ENCODE measurements around the gene TMEM72. TPM values are rescaled to one million over a fixed set of nuclear protein-coding genes. Genes with fewer than 3 reads are reported as not detected.

Gene TMEM72
- total RNA-seq, 1 donor from 2014 or later = not detected

- Histone ChIP-seq H3K4me3 (ENCODE audit: low read depth, low read length) (no peak overlapping the region), H3K27me3 (ENCODE audit: control insufficient read depth, insufficient read depth, low read length) (no peaks in the 10 kb centered on the region), H3K36me3 (ENCODE audit: control insufficient read depth, insufficient read depth, low read length) (no peaks in the 10 kb centered on the region)
- TF ChIP-seq, protein P1, sequence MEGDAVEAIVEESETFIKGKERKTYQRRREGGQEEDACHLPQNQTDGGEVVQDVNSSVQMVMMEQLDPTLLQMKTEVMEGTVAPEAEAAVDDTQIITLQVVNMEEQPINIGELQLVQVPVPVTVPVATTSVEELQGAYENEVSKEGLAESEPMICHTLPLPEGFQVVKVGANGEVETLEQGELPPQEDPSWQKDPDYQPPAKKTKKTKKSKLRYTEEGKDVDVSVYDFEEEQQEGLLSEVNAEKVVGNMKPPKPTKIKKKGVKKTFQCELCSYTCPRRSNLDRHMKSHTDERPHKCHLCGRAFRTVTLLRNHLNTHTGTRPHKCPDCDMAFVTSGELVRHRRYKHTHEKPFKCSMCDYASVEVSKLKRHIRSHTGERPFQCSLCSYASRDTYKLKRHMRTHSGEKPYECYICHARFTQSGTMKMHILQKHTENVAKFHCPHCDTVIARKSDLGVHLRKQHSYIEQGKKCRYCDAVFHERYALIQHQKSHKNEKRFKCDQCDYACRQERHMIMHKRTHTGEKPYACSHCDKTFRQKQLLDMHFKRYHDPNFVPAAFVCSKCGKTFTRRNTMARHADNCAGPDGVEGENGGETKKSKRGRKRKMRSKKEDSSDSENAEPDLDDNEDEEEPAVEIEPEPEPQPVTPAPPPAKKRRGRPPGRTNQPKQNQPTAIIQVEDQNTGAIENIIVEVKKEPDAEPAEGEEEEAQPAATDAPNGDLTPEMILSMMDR (IDR thresholded peaks at IDR 0.05; ENCODE audit: insufficient read depth, low read length, poor library complexity, severe bottlenecking) = no peak
- DNase-seq (ENCODE audit: low read depth) = no peak
These were observed 18.5 kb downstream of the TMEM72 start for GRCh38 chr10:44929356-44930255.

GRCh38 chr10:44930904-44931620, 19.9 kb downstream of the TMEM72 start:
- Histone ChIP-seq H3K27me3 (ENCODE audit: control insufficient read depth, insufficient read depth, low read length) (no peaks in the 10 kb centered on the region), H3K36me3 (ENCODE audit: control insufficient read depth, insufficient read depth, low read length) (no peaks in the 10 kb centered on the region), H3K4me3 (ENCODE audit: low read depth, low read length) (no peak overlapping the region)
- TF ChIP-seq, protein P1 (IDR thresholded peaks at IDR 0.05; ENCODE audit: insufficient read depth, low read length, poor library complexity, severe bottlenecking) = no peak
- DNase-seq (ENCODE audit: low read depth) = no peak

DNA sequence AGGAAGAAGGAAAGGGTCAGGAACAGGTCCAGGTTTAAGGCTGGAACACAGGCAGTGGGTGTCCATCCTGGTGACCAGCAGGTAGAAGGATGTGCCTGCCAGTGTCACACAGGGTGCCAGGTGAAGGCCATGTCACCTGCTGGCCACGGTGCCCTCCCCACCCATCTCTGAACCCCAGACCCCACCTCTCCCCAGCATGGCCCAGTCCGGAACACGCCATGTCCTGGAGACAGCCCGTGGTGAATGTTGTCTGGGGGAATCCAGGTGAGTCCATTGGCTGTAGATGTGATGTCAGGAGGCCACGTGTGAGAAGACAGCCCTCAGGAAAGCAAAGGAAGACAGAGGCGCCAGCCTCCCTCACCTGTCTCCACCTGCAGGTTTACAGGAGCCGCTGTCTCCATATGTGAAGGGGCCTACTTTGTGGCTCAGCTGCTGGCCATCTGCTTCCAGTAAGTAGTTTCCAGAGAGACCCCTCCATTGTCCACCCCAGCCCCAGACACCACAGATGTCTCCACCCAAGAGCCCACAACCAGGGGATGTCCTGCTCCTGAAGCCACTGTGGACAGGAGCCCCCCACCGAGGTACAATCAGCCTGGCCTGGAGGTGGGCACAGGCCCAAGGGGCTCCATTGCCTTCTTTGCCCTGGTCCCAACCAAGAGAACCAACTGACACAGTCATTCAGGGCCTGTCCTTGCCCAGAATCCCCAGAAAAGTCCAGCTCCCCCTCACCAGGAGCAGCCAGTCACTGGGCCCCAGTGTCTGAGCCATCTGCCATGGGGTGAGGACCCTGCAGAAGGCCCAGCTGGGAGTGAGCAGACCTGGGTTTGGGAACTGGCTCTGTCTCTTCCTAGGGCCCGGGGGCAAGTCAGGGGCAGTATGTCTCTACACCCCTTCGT, 20.7 kb downstream of the TMEM72 start:
- no peaks in the 10 kb centered on the region for H3K27me3 ChIP-seq (ENCODE audit: control insufficient read depth, insufficient read depth, low read length)
- no peaks in the 10 kb centered on the region for H3K36me3 ChIP-seq (ENCODE audit: control insufficient read depth, insufficient read depth, low read length)
- TF ChIP-seq, protein P1 (IDR thresholded peaks at IDR 0.05; ENCODE audit: insufficient read depth, low read length, poor library complexity, severe bottlenecking) = no peak
- H3K4me3 ChIP-seq (ENCODE audit: low read depth, low read length) = no peak overlapping the region
- DNase-seq (ENCODE audit: low read depth) = no peak

DNA sequence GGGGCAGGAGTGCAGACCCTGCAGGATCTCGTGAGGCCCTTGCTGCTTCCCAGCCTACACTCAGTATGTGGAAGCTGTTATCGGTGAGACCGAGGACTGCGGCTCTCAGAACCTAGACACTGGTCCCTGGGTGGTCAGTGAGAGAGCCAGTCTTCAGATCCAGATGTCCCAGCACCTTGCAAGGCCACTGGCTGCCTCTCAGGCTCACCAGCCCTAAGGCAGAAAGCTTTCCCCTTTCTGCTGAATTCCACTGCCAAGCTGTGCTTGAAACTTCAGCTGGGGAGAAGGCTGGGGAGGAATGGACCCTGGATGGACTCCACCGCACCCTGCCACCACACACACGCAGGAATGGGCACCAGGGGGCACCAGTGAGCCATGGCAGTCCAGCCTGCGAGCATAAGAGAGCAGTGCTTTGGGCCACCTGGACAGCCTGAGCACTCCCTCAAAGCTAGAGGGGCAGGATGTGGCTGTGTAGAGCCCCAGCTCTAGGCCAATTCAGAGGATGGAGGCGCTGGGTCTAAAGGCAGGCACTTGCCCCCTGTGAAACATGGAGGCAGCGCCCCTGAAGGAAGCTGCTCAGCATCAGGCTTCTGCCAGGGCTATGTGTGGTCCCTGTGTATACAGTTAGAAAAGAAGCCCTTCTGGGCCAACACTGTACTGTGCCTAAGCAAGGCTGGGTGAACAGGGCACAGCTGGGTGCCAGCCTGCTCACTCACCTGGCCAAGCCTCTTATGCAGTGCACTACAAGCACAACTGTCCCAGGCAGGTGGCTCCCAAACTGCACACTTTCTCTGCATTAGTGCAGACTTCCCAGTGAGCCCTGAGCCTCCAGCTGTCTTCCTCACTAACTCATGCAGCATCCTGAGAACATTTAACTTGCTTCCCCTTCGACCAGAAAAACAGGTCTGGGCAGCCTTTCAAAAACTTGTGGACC, 21.6 kb downstream of the TMEM72 start:
- TF ChIP-seq, protein P1 (IDR thresholded peaks at IDR 0.05; ENCODE audit: insufficient read depth, low read length, poor library complexity, severe bottlenecking) = peak; percentile 99
- Histone ChIP-seq H3K4me3 (ENCODE audit: low read depth, low read length) (no peak overlapping the region), H3K36me3 (ENCODE audit: control insufficient read depth, insufficient read depth, low read length) (no peaks in the 10 kb centered on the region), H3K27me3 (ENCODE audit: control insufficient read depth, insufficient read depth, low read length) (no peaks in the 10 kb centered on the region)
- no peak for DNase-seq (ENCODE audit: low read depth)
